Inferior parietal cortex (tissue), 1 donor: ENCODE results near the gene EMP3.
"Not testable (repeated sequence)": the region's sequence is repeated elsewhere in the genome, so short reads cannot be mapped to it uniquely, and the experiment has no call there.

Experiments used
- DNase-seq: peaks from one replicate; pipeline ENCODE4 v3.0.0-alpha.2; 2016; ENCODE audit errors: extremely low spot score

EMP3 gene

GRCh38 chr19:48325265-48325910, at the start of gene EMP3:
Gene EMP3, plus strand, starts transcription at chr19:48325552. Its CDS starts 1,293 bp downstream, at chr19:48326845.
- no peak for DNase-seq

- no peak for DNase-seq
Measured at GRCh38 chr19:48279747-48280146, 45.6 kb upstream of the EMP3 start.

DNA sequence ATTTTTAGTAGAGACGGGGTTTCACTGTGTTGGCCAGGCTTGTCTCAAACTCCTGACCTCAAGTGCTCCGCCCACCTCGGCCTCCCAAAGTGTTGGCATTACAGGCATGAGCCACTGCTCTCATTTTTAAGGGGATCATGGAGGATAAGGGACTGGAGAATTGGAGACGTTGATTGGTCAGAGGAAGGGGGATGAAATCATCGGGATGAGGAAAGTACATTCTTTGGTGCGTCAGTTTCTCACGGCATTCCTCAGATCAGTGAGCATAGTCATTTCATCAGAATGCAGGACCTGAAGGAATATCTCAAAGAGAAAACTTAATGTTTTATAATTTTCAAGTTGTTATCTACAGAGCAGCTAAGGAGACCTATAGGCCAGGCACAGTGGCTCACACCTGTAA, 41.4 kb upstream of the EMP3 start:
- no peak for DNase-seq

- no peak for DNase-seq
Measured at GRCh38 chr19:48284896-48285295, 40.5 kb upstream of the EMP3 start.

- DNase-seq: no peak
Measured at GRCh38 chr19:48287748-48288147, 37.6 kb upstream of the EMP3 start.

- no peak for DNase-seq
Measured at GRCh38 chr19:48290401-48290770, 35.0 kb upstream of the EMP3 start.

GRCh38 chr19:48290771-48291488, 34.4 kb upstream of the EMP3 start:
- DNase-seq: peak; percentile 79

GRCh38 chr19:48291489-48291815, 33.9 kb upstream of the EMP3 start:
- not testable (repeated sequence) for DNase-seq

DNA sequence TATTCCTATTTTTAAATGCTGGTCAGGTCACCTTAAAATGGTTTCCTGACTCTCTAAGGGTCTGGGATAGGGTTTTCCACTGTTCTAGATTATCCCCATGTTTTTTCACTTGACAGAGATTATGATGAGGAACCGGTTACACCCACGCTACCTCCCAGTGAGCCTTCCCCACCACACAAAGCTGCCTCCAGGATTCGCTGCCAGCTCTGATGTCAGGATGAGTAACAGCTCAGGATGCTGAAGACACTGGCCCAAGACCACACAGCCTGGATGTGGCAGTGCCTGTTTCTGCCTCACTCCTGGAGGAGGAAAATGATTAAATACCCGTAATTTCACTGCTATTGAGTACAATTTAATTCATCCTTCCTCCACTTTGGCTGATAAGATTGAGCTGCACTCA, 32.6 kb upstream of the EMP3 start:
- DNase-seq: no peak

DNA sequence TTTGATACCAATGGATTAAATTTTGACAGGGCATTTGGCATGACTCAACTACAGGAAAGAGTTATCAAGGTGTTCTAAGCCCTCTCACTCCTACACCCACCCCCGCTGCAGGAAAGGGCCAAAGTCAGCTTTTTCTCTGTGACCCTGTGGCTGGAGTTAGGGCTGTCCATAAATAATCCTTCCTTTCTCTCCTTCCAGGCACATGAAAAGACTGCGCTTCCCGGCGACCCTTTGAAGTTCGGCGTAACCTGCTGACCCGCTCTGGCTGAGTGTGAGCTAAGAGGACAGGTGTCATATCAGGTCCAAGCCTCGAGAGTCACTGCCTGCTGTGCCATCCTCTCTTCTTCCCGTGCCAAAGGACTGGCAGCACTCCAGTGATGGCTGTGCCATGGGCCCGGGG, 29.9 kb upstream of the EMP3 start:
- DNase-seq: no peak

DNA sequence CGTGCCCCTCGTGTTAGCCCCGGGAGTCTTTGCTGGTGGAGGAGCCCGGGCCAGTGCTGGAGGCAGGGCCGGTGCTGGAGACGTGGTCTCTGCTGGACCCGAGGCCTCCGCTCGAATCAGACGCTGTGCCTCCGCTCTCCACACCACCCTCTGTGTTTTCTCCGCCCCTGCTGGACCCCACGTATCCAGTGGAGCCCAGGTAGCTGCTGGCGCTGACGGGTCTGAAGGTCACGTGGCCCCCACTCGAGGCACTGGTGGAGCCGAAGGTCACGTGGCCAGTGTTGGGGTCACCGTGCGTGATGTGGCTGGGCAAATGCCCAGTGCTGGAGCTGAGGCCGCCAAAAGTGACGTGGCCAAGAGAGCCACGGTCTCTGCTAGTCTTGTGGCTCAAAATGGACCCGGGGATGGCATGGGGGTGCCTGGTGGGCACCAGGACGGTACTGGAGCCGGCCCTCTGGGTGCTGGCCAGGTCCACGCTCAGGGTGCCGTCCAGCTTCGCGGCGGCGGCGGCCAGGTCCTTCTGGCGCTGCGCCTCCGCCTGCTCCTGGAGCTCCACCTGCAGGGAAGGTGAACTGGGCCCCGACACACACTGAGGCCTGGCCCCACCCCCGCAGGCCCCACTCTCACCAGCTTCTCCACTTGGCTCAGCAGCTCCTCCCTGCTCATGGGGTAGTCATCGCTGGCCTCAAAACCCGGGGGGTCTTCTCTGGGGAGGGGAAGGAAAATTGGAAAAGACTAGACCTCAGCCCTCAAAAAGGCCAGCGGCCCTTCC, 28.2 kb upstream of the EMP3 start:
- DNase-seq: no peak

DNA sequence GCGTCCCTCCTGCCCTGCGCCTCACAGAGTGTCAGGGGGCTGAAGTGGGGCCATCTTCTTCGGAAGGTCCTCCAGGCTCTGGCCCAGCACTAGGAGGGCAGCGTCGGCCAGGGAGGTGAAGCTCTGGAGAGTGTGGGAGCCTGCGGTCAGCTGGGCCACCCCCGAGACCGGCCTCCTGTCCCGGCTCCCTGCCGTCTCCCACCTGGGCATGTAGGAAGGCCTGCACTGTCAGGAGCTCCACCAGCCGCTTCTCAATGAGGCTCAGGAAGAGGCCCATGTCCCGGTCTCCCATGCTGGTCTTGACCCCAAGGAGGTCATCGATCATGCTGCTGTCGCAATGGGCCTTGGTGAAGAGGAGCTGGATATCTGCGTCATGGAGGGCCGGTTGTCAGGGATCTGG, 27.4 kb upstream of the EMP3 start:
- no peak for DNase-seq

DNA sequence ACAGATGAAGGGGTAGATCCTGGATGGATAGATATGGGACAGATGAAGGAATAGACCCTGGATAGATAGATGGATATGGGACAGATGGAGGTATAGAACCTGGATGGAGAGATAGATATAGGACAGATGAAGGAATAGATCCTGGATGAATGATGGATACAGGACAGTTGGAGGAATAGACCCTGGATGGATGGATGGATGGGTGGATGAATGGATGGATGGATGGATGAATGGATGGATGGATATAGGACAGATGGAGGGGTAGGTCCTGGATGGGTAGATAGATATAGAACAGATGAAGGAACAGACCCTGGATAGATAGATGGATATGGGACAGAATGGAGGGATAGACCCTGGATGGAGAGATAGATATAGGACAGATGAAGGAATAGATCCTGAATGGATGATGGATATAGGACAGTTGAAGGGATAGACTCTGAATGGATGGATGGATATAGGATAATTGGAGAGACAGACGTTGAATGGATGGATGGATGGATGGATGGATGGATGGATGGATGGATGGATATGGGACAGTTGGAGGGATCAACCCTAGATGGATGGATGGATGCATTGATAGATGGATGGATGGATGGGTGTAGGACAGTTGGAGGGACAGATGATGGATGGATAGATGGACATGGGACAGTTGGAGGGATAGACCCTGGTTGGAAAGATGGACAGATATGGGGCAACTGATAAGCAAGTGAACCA, 23.3 kb upstream of the EMP3 start:
- DNase-seq: no peak

GRCh38 chr19:48302600-48302959, 22.8 kb upstream of the EMP3 start:
- no peak for DNase-seq

DNA sequence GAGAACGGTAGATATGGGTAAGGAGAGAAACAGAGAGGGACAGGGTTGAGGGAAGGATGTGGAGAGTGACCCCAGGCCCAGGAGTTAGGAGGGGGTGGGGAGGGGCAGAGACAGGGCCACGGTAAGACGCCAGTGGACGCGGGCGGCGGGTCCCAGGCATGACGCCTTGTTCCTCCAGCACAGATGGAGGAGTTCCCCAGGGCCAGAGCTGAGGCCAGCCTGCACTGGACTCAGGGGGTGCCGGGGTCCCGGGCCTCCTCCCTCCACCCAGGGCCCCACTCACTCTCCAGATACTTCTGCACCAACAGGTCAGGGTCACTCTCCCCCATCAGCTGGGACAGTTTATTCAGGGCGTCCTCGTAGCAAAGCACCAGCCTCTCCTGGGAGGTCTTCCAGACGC, 22.0 kb upstream of the EMP3 start:
- no peak for DNase-seq

- no peak for DNase-seq
Measured at GRCh38 chr19:48303866-48304265, 21.5 kb upstream of the EMP3 start.

GRCh38 chr19:48308631-48309586, 16.4 kb upstream of the EMP3 start:
- DNase-seq: no peak

GRCh38 chr19:48309731-48310130, 15.6 kb upstream of the EMP3 start:
- DNase-seq: not testable (repeated sequence)

DNA sequence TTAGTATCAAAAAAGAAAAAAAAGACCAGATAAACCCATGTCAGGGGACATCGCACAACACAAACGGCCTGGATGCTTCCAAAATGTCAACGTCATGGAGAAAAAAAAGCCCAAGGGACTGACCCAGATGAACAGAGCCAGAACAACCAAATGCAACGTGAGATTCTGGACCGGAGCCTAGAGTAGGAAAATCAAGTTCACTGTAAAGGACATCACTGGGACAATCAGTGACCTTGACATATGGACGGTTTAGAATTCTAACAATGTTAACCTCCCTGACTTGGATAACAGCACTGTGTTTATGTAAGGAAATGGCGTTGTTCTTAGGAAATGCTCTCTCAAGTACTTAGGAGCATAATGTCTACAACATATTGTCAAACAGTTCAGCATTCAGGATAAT, 15.1 kb upstream of the EMP3 start:
- DNase-seq: no peak

DNA sequence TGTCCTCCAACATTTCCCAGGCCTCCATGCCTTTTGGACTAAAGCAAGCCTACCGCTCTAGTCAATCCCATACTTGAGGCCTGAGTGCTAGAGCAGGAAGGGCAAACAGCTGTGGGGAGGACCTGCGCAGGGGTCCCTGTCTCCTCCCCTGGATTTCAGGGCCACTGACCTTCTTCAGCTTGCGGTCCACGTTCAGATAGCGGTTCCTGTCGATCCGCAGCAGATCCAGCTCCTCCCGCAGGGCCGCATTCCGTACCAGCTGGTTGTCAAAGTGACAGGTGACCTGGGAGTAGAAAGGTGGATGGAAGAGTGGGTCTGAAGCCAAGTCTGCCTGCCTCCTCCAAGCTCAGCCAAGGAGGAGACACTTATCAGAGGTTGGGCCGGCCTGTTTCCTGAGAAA, 14.0 kb upstream of the EMP3 start:
- no peak for DNase-seq

DNA sequence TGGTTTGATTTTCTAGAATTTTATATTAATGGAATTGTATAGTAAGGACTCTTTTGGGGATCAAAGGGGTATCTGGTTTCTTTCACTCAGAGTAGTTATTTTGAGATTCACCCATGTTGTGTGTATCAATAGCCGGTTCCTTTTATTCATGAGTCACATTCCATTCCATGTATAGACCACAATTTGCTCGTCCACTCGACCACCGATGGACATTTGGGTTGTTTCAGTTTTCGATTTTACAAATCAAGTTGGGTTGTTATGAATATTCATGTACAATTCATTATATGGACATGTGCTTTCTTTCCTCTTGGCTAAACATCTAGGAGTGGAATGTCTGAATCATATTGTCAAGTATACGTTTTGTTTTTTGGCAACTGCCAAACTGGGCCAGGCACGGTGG, 9.6 kb upstream of the EMP3 start:
- DNase-seq: no peak

DNA sequence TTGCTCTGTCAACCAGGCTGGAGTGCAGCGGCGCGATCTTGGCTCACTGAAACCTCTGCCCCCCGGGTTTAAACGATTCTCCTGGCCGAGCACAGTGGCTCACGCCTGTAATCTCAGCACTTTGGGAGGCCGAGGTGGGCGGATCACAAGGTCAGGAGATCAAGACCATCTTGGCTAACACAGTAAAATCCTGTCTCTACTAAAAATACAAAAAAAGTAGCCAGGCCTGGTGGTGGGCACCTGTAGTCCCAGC, 7.7 kb upstream of the EMP3 start:
- DNase-seq: not testable (repeated sequence)
